Measurements from ENCODE around the gene MNAT1. TPM values are rescaled to one million over a fixed set of nuclear protein-coding genes. Genes with fewer than 3 reads are reported as not detected.

MNAT1 gene
- total RNA-seq, 2 experiments from 2014 or later: 41.6 to 44.1 TPM

GRCh38 chr14:60972295-60972694 is 237.7 kb downstream of the MNAT1 start:
- ATAC-seq: no peak
- Mint-ChIP-seq H3K9me3 (no peaks in the 10 kb centered on the region), H3K4me1 (ENCODE audit: low read depth) (peaks cover 12% of the 10 kb centered on the region), H3K4me3 (no peak overlapping the region), H3K36me3 (ENCODE audit: low read depth) (peaks cover 27% of the 10 kb centered on the region), H3K27me3 (no peaks in the 10 kb centered on the region), H3K27ac (no peak overlapping the region)
- DNase-seq: no peak
- CTCF ChIA-PET: no interaction called here
- POLR2A ChIA-PET: interaction anchor here (0.7 kb wide), 1 partner anchor 10 kb away, joined by 3 read pairs; no protein-coding TSS in a partner anchor
- no peak for TF ChIP-seq CTCF (IDR thresholded peaks at IDR 0.05)
- intact Hi-C loops (cut with micrococcal nuclease): no loop called here

DNA sequence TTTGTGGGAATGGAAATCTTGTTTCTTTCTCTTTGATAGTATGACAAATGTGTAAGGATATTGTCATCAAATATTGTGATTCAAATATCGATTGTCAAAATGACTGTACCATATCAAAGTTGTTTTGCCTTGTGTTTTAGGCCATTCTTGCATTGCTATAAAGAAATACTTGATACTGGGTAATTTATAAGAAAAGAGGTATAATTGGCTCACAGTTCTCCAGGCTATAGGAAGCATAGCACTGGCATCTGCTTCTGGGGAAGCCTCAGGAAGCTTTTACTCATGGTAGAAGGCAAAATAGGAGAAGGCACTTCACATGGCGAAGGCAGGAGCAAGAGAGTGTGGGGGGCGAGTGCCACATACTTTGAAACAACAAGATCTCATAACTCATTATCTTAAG is 238.5 kb downstream of the MNAT1 start:
- ATAC-seq: no peak
- TF ChIP-seq CTCF (IDR thresholded peaks at IDR 0.05): no peak
- intact Hi-C loops (cut with micrococcal nuclease): no loop called here
- Mint-ChIP-seq H3K4me1 (ENCODE audit: low read depth) (peaks cover 19% of the 10 kb centered on the region), H3K27ac (no peak overlapping the region), H3K9me3 (no peaks in the 10 kb centered on the region), H3K4me3 (no peak overlapping the region), H3K27me3 (no peaks in the 10 kb centered on the region), H3K36me3 (ENCODE audit: low read depth) (peaks cover 33% of the 10 kb centered on the region)
- DNase-seq: no peak
- ChIA-PET POLR2A (no interaction called here), CTCF (no interaction called here)

DNA sequence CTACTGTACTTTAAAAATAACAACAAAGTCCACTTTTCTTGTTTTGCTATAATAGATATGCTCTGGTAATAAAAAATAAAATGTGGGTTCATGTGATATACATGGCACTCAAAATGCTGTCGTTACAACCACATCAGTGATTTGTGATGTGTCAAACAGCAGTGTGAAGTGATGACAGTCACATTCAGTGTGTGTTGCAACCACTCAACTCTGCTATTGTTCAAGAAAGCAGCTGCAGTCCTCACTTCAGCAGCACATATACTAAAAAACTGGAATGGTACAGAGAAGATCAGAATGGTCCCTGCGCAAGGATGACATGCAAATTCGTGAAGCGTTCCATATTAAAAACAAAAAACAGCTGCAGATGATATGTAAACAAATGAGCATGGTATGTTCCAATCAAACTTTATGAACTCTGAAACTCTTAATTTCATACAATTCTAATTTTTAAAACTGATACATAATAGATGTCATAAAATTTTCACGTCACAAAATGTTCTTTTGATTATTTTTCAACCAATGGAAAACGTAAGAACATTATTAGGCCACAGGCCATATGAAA is 239.6 kb downstream of the MNAT1 start:
- H3K36me3 Mint-ChIP-seq (ENCODE audit: low read depth): peaks cover 39% of the 10 kb centered on the region
- TF ChIP-seq CTCF (IDR thresholded peaks at IDR 0.05): no peak
- no peaks in the 10 kb centered on the region for H3K9me3 Mint-ChIP-seq
- ATAC-seq (no peak), DNase-seq (no peak)
- POLR2A ChIA-PET: no interaction called here
- CTCF ChIA-PET: no interaction called here
- H3K27ac Mint-ChIP-seq: no peak overlapping the region
- H3K4me3 Mint-ChIP-seq: no peak overlapping the region
- H3K27me3 Mint-ChIP-seq: no peaks in the 10 kb centered on the region
- intact Hi-C loops (cut with micrococcal nuclease): no loop called here
- peaks cover 25% of the 10 kb centered on the region for H3K4me1 Mint-ChIP-seq (ENCODE audit: low read depth)

- H3K27ac Mint-ChIP-seq: no peak overlapping the region
- ChIA-PET CTCF (no interaction called here), POLR2A (no interaction called here)
- H3K4me3 Mint-ChIP-seq: no peak overlapping the region
- no peak for DNase-seq
- peaks cover 37% of the 10 kb centered on the region for H3K4me1 Mint-ChIP-seq (ENCODE audit: low read depth)
- peaks cover 44% of the 10 kb centered on the region for H3K36me3 Mint-ChIP-seq (ENCODE audit: low read depth)
- intact Hi-C loops (cut with micrococcal nuclease): no loop called here
- TF ChIP-seq CTCF (IDR thresholded peaks at IDR 0.05): no peak
- H3K9me3 Mint-ChIP-seq: no peaks in the 10 kb centered on the region
- no peak for ATAC-seq
- no peaks in the 10 kb centered on the region for H3K27me3 Mint-ChIP-seq
Observed at GRCh38 chr14:60975551-60975950, 241.0 kb downstream of the MNAT1 start.

GRCh38 chr14:60977847-60978246 is 243.3 kb downstream of the MNAT1 start:
- CTCF ChIA-PET: interaction anchor here (2.1 kb wide), 1 partner anchor 10 kb away, joined by 6 read pairs; no protein-coding TSS in a partner anchor
- no peak overlapping the region for H3K4me3 Mint-ChIP-seq
- H3K9me3 Mint-ChIP-seq: no peaks in the 10 kb centered on the region

More at GRCh38 chr14:60977847-60978246, 243.3 kb downstream of the MNAT1 start:
- H3K4me1 Mint-ChIP-seq (ENCODE audit: low read depth): peaks cover 37% of the 10 kb centered on the region
- TF ChIP-seq CTCF (IDR thresholded peaks at IDR 0.05): no peak
- ATAC-seq (no peak), DNase-seq (no peak)
- H3K27ac Mint-ChIP-seq: no peak overlapping the region
- intact Hi-C loops (cut with micrococcal nuclease): no loop called here
- H3K36me3 Mint-ChIP-seq (ENCODE audit: low read depth): peaks cover 42% of the 10 kb centered on the region
- POLR2A ChIA-PET: interaction anchor here (0.7 kb wide), 1 partner anchor 288 kb away, joined by 4 read pairs; no protein-coding TSS in a partner anchor
- H3K27me3 Mint-ChIP-seq: no peaks in the 10 kb centered on the region

All from activated CD8-positive, alpha-beta T cell treated with anti-CD3 and anti-CD28 coated beads for 36 hours (primary cell).